Stimulated activated CD8-positive, alpha-beta memory T cell treated with anti-CD3 and anti-CD28 coated beads, Interleukin-15, amount 100 ng/mL, for 1 hour (primary cell): ENCODE measurements around the gene EED.

Experiments used
- DNase-seq: peaks from one replicate; pipeline ENCODE4 v3.0.0-alpha.2; 2020; ENCODE audit warnings: low read depth

The EED gene, protein sequence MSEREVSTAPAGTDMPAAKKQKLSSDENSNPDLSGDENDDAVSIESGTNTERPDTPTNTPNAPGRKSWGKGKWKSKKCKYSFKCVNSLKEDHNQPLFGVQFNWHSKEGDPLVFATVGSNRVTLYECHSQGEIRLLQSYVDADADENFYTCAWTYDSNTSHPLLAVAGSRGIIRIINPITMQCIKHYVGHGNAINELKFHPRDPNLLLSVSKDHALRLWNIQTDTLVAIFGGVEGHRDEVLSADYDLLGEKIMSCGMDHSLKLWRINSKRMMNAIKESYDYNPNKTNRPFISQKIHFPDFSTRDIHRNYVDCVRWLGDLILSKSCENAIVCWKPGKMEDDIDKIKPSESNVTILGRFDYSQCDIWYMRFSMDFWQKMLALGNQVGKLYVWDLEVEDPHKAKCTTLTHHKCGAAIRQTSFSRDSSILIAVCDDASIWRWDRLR

DNA sequence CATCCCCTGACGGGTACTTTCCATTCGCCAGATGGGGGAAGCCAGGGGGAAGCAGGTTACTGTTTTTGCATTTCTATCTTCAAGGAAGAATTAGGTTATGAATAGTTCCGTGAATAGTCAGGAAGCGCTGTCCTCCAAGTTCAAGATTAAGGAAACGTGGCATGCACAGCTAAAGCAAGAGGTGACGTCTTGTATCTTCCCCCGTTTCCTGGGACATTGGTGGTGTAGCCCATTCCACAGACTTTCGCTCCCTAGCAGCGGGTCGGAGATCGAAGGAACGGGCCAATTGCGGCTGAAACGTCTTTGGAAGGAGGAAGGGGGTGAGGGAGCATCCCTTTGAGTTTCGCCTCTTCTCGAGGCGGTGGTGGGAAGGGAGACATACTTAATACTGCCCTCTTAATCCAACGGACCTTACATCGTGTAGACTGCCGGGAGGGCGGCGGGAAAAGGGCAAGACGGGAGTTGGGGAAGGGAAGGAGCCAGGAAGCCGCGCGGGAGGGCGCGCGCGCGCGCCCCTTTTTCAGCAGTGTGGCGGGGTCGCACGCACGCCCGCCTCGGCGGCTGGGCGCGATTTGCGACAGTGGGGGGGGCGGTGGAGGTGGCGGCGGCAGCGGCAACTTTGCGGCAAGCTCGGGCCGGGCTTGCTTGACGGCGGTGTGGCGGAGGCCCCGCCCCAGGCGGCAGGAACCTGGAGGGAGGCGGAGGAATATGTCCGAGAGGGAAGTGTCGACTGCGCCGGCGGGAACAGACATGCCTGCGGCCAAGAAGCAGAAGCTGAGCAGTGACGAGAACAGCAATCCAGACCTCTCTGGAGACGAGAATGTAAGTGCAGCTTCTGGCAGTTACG lies at the start of gene EED:
Gene EED, plus strand, starts transcription at position 232 of the 847 bp plus-strand sequence. Its CDS starts 477 bp downstream, at position 709.
- peak; percentile 86 for DNase-seq

DNA sequence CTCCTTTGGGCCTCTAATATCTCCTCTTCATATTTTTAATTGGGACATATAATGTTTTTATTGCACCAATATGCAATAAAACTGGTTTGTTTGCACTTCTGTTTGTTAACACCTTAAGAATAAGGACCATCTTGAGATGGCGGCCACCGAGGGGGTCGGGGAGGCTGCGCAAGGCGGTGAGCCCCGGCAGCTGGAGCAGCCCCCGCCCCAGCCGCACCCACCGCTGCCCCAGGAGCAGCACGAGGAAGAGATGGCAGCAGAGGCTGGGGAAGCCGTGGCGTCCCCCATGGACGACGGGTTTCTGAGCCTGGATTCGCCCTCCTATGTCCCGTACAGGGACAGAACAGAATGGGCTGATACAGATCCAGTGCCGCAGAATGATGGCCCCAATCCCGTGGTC lies 49.6 kb upstream of the EED start:
- DNase-seq, result no peak

DNA sequence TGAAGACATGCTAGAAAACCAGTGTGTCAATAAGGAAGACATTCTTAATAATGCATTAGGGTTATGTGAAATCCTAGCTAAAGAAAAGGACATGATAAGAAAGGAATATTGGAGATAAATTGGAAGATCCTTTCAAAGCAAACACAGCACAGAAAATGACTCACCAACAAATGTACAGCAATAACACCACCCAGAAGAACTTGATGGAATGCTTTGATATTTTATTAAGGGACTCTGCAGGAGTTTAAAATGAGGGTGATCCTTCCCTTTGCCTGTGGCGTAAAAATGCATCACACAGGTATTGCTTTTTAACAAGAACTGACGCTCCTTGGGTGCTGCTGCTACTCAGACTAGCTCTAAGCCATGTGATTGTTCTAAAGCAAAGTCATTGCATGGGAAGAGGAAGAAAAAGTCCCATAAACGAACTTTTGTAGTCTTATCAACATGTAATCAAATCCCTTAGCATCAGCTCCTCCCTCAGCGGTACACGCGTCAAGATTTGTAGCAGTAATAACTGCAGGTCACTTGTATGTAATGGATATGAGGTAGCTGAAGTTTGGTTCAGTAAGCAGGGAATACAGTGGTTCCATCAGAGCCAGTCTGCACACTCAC lies 48.4 kb upstream of the EED start:
- no peak for DNase-seq

DNA sequence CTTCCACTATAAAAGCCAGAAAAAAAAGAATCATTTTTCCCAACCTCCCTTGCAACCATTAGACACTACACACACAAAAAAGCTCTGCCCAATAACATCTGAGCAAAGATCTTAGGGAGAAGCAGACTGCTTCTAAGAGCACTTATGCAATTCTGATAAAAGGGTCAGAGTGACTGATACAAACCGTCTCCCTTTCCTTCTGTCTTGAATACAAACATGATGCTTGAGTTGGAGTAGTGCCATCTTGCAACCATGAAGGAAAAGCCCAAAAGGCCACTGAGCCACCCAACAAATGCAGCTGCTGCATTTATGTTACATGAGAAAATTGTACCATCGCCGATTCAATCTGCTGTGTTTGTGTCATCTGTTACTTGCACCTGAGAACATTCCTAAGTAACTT lies 47.6 kb upstream of the EED start:
- DNase-seq, result no peak

DNA sequence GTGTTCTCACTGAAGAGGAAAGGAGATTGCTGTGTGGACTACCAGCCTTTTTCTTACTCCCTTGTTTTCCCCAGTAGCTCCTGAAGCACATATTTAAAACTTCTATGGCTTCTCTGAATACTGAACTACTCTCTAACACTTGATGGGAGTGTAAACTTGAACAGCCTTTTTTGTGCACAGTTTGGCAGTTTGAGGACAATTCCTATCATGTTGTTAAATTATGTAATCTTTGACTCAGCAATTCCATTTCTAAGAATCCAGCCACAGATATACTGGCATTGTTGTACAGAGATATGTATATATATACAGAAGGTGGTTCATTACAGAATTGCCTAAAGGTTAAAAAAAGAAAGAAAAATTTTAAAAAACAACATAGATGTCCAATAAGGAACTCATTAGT lies 47.1 kb upstream of the EED start:
- no peak for DNase-seq

DNA sequence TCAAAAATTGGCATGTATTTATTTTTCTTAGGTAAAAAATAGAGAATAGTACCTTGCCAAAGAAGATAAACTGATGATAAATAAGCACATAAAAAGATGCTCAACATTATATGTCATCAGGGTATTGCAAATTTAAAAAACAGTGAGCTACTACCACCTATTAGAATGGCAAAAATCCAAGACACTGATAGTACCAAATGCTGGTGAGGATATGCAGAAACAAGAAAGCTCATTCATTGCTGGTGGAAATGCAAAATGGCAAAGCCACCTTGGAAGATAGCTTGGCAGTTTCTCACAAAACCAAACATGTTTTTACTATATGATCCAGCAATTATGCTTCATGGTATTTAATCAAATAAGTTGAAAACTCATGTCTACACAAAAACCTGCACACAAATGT lies 46.4 kb upstream of the EED start:
- no peak for DNase-seq

DNA sequence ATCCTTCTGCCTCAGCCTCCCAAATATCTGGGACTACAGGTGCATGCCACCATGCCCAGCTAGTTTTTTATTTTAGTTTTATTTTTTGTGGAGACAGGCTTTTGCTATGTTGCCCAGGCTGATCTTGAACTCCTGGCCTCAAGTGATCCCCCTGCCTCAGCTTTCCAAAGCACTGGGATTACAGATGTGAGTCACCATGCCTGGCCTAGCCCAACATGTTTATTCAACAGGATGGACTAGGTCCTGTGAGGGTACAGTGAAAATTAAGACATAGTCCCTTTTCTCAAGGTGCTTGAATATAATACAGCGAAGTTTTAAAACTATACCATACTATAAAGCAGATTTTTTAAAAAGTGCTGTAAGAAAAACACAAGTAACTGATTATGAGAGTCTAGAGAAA lies 45.2 kb upstream of the EED start:
- no peak for DNase-seq

DNA sequence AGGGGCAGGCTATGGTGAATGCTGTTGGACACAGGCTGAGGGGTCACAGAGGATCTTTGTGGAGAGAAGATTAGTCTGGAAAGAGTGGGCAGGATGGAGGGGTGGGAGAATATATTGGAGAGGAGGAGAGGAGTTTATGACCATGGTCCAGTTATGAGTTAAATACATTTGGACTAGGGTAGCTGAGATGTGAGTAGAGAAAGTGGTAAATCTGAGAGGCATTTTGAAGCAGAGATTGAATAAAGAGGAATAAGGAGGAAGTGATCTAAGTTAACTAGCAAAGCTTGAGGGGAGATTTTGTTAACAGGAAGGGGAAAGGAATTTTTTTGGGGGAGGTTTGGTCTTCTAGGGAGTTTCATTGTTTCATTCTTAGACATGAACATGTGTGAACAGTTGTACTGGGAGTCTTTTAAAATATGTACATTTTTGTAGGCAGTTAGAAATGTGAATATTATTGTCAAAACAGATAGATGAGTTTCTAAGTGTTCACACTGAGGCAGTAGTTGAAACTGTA lies 43.1 kb upstream of the EED start:
- no peak for DNase-seq

DNA sequence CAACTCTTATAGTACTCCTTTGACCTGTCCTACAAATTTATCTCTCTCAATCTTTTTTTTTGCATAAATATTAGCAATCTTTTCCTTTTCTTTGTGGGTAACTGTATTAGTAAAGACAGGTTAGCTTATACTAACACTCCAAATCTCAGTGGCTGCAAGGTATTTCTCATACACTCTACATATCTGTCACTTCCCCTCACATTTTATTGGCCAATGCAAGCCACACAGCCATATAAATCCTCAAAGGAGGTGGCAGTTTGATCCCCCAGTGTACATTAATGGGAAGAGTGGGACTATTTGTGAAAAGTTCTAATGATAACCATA lies 42.6 kb upstream of the EED start:
- DNase-seq, result no peak

DNA sequence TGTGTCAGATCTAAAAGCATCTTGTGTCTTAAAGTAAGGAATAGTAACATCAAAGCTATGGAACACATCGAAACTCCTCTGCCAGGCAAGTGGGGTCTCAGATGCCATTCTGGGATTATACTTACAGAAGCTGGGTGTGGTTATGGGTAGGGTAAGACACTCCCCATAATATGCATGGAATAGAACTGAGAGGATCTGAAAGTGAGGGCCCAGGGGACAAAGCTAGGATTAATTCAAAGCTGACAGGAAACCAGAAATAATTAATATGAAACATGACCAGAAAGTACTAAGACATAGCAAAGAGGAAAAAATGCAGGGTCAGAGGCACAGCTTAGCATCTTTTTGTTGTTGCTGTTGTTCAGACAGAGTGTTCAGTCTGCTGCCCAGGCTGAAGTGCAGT lies 40.2 kb upstream of the EED start:
- no peak for DNase-seq

DNA sequence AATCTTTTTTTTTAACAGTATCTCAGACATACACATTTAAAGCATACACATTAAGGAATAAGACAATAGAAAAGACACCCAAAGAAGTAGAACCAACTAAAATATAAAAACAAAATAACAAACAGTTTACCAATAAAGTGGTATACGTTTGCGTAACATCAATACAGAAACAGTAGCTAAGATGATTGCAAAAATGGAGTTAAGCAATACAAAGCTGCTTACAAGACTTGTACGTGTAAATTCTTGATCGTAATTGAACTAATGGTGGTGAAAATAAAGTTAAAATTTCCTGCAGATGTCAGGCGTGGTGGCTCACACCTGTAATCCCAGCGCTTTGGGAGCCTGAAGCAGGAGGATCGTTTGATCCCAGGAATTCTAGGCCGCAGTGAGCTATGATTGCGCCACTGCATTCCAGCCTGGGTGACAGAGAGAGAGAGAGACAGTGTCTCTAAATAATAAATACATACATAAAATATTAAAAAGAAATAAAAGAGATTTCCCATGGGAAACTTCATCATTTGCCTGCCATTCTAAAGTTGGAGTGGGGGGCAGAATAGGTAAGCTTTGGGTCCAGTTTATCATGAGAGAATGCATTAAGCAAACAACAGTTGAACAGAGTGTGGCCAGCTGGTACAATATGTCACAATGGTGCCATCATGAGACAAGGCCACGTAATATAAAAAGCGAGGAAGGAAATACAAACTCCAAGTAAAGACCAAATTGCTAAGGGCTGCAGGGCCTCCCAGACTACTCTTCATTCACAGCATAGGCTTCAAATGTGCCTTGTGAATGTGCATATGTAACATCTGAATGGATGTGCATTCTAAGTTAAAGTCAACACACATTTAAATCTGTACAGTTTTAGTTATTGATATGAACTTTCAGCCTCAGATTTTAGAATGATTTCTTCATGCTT lies 38.9 kb upstream of the EED start:
- no peak for DNase-seq

DNA sequence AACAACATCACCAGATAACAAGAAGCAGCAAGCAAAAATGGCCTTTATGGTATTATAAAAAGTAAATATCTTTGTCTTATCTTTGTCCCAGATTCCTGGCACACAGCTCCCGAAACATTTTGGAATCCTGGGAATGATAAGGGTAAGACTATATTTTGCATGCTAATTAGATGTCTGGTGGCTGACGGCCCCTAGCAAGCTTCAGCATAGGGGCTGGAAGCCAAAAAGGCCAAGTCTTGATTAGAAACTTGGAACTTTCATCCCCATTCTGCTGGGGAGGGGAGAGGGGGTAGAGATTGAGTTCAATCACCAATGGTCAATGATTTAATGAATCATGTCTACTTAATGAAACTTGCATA lies 38.2 kb upstream of the EED start:
- no peak for DNase-seq

DNA sequence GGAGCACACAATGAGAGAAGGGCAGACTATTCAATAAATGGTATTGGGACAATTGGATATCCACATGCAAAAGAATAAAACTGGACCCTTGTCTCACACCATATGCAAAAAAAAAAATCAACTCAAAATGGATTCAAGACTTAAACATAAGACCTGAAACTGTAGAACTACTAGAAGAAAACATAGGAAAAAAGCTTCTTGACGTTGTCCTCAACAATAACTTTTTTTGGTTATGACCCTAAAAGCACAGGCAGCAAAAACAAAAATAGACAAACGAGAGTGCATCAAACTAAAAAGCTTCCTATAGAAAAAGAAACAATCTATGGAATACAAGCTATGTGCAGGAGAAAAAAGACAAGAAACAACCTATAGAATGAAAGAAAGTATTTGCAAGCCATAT lies 37.1 kb upstream of the EED start:
- DNase-seq, result no peak

DNA sequence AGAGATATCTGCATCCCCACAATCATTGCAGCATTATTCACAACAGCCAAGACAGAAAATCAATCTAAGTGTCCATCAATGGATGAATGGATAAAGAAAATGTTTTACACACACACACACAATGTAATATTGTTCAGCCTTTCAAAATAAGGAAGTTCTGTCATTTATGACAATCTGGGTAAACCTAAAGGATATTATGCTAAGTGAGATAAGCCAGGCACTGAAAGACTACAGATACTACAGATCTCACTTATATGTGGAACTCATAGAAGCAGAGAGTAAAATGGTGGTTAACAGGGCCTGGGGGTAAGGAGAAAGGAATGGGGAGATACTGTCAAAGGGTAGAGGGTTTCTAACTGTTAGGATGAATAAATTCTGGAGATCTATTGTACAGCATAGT lies 36.0 kb upstream of the EED start:
- no peak for DNase-seq

DNA sequence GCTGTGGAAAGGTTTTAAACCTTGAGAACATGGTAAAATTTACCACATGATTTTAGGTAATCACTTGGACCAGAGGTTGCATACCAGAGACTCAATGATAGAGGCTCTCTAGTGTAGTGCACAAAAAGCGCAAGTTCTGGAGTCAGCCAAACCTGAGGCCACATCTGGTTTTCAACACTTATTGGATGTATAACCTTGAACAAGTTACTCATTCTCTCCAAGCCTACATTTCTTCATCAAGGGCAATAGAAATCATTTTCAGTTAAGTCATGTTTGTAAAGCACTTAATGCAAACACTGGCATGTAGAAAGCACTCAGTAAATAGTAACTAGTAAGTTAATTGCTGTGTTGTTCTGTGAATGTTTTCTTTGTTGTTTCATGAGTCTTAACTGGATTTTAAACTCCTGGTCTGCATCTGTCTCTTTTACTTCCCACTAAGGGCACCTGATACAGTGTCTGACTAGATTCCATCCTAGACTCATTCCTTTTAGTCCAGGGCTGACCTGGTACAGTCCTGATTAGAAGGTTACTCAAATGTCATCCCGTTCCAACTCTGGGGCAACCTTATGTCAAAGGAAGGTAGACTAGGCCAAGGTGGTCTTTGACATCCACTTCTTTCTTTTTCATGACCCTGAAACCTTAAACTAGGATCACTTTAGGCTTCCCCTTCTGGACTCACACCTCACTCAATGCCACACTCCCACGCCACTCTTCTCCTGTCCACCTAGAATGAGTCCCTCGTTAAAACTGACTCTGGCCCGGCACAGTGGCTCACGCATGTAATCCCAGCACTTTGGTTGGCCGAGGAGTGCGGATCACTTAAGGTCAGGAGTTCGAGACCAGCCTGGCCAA lies 34.5 kb upstream of the EED start:
- no peak for DNase-seq

DNA sequence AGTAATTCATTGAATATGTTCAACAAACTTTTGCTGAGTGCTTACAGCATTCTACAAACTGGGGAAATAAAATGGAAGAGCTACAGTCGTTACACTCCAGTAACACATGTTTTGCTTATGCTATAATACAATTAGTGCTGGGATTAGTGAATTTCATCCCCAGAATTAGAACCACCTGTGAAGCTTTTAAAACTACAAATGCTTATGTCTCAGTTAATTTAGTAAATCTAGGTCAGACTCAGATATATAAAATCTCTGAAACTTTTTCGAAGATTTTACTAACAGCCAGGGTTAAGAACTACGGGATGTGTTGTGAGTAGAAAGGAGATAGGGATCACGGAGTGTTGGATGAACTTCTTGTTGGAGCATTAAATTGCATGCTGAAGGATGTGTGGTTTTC lies 33.7 kb upstream of the EED start:
- DNase-seq, result no peak

DNA sequence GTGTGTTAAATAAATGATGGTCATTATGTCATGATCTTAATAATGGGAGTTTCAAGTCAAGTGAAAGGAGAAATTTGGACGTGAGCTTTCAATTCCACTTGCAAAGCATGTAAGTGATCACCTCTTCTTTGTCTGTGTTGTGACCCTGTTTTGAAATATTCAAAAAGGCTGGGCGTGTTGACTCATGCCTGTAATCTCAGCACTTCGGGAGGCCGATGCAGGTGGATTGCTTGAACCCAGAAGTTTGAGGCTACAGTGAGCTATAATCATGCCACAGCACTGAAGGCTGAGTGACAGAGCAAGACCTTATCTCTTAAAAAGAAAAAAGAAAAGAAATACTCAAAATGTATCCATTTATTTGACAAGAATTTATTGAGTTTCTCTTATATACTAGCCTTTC lies 32.9 kb upstream of the EED start:
- no peak for DNase-seq

DNA sequence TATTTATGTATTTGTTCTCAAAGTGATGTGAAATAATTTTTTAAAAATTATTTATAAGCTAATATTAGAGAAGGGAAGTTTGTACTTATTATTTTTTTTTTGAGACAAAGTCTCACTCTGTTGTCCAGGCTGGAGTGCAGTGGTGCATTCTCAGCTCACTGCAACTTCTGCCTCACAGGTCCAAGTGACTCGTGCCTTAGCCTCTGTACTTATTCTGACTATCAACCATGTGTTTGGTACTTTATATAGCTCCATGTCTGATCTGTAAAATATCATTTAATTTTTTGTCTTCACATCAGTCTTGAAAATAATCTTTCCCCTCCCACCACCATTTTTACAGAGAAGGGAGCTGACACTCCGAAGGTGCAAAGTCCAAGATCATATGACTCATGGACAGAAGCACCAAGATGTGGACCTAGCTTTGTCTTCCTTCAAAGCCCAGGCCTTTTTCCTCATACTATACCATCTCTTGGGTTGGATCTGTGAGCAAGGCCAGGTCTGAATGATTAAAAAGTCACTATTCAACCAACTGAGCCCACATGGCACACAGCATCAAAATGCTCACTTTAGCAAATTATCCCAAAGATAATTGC lies 32.4 kb upstream of the EED start:
- DNase-seq, result no peak

DNA sequence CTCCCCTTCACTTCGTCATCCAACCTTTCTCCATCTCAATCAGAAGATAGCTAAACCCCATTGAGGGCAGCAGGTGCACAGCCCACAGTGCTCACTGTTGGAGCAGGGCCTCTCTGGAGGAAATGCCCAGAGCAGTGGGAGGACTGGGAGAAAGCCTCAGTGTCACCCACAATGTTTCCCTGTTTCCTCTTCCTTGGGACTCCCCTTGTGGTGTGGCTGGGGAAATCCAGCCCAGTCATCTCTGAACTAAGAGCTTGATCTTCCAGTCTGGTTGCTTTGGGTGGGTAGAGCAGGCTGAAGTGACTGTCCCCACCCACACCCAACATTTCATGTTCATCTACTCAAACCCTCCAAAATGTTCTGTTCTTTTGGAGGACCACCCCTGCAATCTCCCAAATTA lies 29.8 kb upstream of the EED start:
- DNase-seq, result no peak
